AG09309 (cell line): ENCODE results near the gene C14orf132.

Source experiments
- DNase-seq: peaks from one replicate; pipeline ENCODE4 v3.0.0-alpha.2; 2010; ENCODE audit warnings: low read depth
- H3K4me3 ChIP-seq: 2 replicates; pipeline ENCODE4 v1.5.1; 2011; ENCODE audit warnings: mild to moderate bottlenecking, low read depth, low read length, moderate library complexity; ENCODE audit not compliant: control insufficient read depth
- TF ChIP-seq, protein P1 (sequence below): IDR thresholded peaks from 2 replicates; pipeline ENCODE4 v1.5.1; 2011; ENCODE audit warnings: mild to moderate bottlenecking, low read depth, low read length, inconsistent platforms; ENCODE audit not compliant: insufficient read depth, control insufficient read depth; ENCODE audit errors: missing control alignments

The C14orf132 gene

GRCh38 chr14:96050482-96050881 is 11.3 kb downstream of the C14orf132 start:
- H3K4me3 ChIP-seq, result no peak overlapping the region

DNA sequence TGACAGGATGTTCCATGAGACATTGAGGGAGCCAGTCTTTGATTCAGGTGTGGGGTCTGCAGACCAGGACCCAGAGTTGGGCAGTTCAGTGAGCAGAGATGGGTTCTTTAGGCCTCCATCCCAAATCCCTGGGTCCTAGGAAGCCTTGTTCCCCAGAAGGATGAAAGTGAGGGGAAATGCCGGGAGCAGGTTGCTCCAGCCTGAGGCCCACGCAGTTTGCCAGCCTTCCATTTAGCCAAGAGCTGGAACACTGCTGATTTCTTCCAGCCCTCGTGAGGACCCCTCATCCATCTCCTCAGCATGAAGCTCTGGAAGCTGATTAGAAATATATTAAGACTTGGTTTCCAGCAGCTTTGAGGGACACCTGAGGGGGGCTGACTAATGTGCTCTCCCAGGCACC is 12.1 kb downstream of the C14orf132 start:
- no peak overlapping the region for H3K4me3 ChIP-seq
- TF ChIP-seq, protein P1, sequence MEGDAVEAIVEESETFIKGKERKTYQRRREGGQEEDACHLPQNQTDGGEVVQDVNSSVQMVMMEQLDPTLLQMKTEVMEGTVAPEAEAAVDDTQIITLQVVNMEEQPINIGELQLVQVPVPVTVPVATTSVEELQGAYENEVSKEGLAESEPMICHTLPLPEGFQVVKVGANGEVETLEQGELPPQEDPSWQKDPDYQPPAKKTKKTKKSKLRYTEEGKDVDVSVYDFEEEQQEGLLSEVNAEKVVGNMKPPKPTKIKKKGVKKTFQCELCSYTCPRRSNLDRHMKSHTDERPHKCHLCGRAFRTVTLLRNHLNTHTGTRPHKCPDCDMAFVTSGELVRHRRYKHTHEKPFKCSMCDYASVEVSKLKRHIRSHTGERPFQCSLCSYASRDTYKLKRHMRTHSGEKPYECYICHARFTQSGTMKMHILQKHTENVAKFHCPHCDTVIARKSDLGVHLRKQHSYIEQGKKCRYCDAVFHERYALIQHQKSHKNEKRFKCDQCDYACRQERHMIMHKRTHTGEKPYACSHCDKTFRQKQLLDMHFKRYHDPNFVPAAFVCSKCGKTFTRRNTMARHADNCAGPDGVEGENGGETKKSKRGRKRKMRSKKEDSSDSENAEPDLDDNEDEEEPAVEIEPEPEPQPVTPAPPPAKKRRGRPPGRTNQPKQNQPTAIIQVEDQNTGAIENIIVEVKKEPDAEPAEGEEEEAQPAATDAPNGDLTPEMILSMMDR, result no peak
- no peak for DNase-seq

More at GRCh38 chr14:96050482-96050881, 11.3 kb downstream of the C14orf132 start:
- no peak for DNase-seq
- TF ChIP-seq, protein P1, result no peak

GRCh38 chr14:96051642-96052540 is 12.7 kb downstream of the C14orf132 start:
- TF ChIP-seq, protein P1, result no peak
- no peak for DNase-seq
- H3K4me3 ChIP-seq, result no peak overlapping the region

DNA sequence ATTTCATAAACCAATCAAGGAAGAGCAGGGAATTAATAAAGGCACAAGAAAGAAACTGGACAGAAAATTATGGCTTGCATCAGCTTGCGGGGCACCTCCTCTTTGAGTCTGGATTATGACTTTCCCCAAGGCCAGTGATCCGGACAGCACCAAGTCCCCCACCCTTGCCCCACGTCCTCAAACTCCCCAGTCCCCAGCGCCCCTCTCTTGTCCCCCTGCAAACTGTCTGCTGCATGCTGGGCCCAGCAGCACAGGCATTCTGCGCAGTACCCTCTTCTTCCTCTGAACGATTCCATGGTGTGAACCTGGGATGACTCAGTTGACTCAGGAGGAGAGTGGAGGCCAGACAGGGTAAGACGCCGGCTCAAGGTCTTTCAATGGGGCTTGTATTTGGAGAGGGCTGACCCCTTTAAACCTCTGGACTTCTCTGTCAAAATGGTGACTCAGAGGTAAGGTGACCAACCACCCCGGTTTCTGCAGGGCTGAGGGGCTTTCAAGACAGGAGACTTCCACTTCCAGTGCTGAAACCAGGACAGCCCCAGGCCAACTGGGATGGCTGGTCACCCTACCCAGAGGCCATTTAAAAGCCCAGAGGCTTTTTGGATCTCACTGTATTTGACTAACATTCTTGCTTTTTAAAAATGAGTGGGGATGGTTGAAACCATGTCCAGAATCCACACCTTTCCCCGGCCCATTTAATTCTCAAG is 13.5 kb downstream of the C14orf132 start:
- TF ChIP-seq, protein P1, result no peak
- H3K4me3 ChIP-seq, result no peak overlapping the region
- no peak for DNase-seq

- TF ChIP-seq, protein P1, result no peak
- no peak overlapping the region for H3K4me3 ChIP-seq
- no peak for DNase-seq
These were observed 14.1 kb downstream of the C14orf132 start for GRCh38 chr14:96053248-96053599.

DNA sequence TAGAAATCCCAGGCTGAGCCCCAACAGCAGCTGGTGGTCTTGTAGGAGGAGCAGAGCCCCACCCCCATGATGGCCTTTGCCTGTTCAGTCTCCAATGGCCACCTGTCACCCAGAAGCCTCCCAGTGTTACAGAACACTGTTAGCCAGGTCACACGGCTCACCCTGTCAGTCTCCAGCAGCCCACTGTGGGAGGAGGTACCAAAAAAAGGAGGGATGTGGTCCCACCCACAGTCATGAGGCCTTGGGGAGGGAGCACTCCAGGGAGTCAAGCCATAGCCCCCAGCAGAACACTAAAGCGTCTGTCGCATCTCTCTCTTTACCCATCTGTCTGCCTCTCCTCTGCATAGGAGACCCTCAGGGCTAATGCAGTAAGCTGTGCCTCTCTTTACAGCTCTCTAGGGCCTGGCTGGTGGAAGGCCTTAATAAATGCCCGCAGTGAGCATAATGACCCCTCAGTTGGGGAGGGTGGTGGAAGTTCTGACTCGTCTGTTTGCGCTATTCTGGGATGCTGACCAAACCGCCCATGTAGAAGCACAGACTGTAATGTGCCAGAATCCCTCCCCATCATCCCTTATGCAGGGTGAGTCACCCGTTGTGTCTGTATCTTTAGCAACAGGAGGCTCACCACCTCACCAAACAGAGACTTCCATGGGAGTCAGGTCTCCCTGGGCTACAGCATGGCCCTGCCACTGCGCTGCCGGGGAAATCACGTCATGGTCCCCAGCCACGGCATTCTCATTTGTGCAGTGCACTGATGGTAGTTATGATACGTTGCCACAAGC is 14.6 kb downstream of the C14orf132 start:
- no peak overlapping the region for H3K4me3 ChIP-seq
- peak; percentile 95 for DNase-seq
- TF ChIP-seq, protein P1, result no peak
